Upper lobe of left lung (tissue), 6 donors: Measurements from ENCODE around the gene PRCP. TPM values are rescaled to one million over a fixed set of nuclear protein-coding genes. Genes with fewer than 3 reads are reported as not detected.

ENCODE experiments used
- ATAC-seq, 2 donors: fragments of 200-7000 bp; cut with Tn5 transposase; one replicate each; pipeline ENCODE4 v1.9.1; 2022; ENCODE audit warnings: mild to moderate bottlenecking in 2 of 2, moderate library complexity in 2 of 2; ENCODE audit not compliant: low FRiP score in 2 of 2
- DNase-seq, 2 donors: peaks; one replicate each; pipeline ENCODE4 v3.0.0-alpha.2; 2019 to 2020
- H3K27ac ChIP-seq, 4 donors: fragments of 200-600 bp; sonication (generic); one replicate each; pipeline ENCODE4 v1.5.1; 2016 to 2019
- H3K27me3 ChIP-seq, 4 donors: fragments of 200-600 bp; sonication (generic); one replicate each; pipeline ENCODE4 v1.5.1; 2017 to 2019
- H3K36me3 ChIP-seq, 4 donors: fragments of 200-600 bp; sonication (generic); one replicate each; pipeline ENCODE4 v1.5.1; 2016 to 2019
- H3K4me1 ChIP-seq, 4 donors: fragments of 200-600 bp; sonication (generic); one replicate each; pipeline ENCODE4 v1.5.1; 2018 to 2019
- H3K4me3 ChIP-seq, 4 donors: fragments of 200-600 bp; sonication (generic); one replicate each; pipeline ENCODE4 v1.5.1; 2017 to 2019; ENCODE audit warnings: mild to moderate bottlenecking in 2 of 4, moderate library complexity in 1 of 4
- H3K9me3 ChIP-seq, 4 donors: fragments of 200-600 bp; sonication (generic); one replicate each; pipeline ENCODE4 v1.5.1; 2018 to 2019
- CTCF ChIP-seq, 6 experiments: fragments of 450-650 bp in 4 of 6; fragments of 200-600 bp in 2 of 6; sonication (generic) in 2 of 6; IDR thresholded peaks; one replicate each; pipeline ENCODE4 v1.5.1; 2016 to 2019; ENCODE audit warnings: antibody characterized with exemption in 6 of 6
- EP300 ChIP-seq, 4 donors: sonication (generic); formaldehyde crosslinking; IDR thresholded peaks; one replicate each; pipeline ENCODE4 v1.5.1; 2017; ENCODE audit warnings: antibody characterized with exemption in 4 of 4, control low read depth in 2 of 4
- POLR2A ChIP-seq, 4 donors: fragments of 450-650 bp; IDR thresholded peaks; one replicate each; pipeline ENCODE4 v1.5.1; 2016 to 2017; ENCODE audit warnings: antibody characterized with exemption in 4 of 4, mild to moderate bottlenecking in 2 of 4
- POLR2AphosphoS5 ChIP-seq, 2 donors: sonication (generic); formaldehyde crosslinking; IDR thresholded peaks; one replicate each; pipeline ENCODE4 v1.5.1; 2017; ENCODE audit warnings: antibody characterized with exemption in 2 of 2
- WGBS, 2 donors: methylation state at CpG; one replicate each; pipeline ENCODE4 v1.1.5; 2017 to 2018; 5-methylcytosine and 5-hydroxymethylcytosine counted together
- total RNA-seq, 6 donors: library from RNA; depleted of rRNA in 4 of 6; stranded (reverse); fragments of >200 nt in 4 of 6; gene quantifications; one replicate each; pipeline versions ENCODE4 v1.1.0 to v1.2.1, GENCODE V29; 2016 to 2021
- donor health status: DM: no; HTN: no; CAD: no; lungs with moderate emphysema.
- donor health status: DM: no; HTN: yes; CAD: no; lungs with severe emphysema.

The PRCP gene
- total RNA-seq, 6 donors from 2014 or later = 11.5 to 84.5 (median 39.1) TPM

- Histone ChIP-seq H3K4me3 (no peak overlapping the region), H3K36me3 (no peaks in the 10 kb centered on the region), H3K27ac (no peak overlapping the region), H3K27me3 (no peaks in the 10 kb centered on the region), H3K9me3 (no peaks in the 10 kb centered on the region), H3K4me1 (no peaks in the 10 kb centered on the region)
- DNase-seq (no peak), ATAC-seq (no peak)
- no peak for TF ChIP-seq CTCF (IDR thresholded peaks at IDR 0.05)
- TF ChIP-seq POLR2AphosphoS5 (IDR thresholded peaks at IDR 0.05) = no peak
- no peak for TF ChIP-seq EP300 (IDR thresholded peaks at IDR 0.05)
- no peak for TF ChIP-seq POLR2A (IDR thresholded peaks at IDR 0.05)
- 79 to 88% methylated on average over 3 of the region's 3 CpGs for WGBS, 2 donors
These were observed 92.6 kb downstream of the PRCP start for GRCh38 chr11:82807646-82808045.

- DNase-seq (no peak), ATAC-seq (no peak)
- no peaks in the 10 kb centered on the region for H3K4me1 ChIP-seq
- H3K4me3 ChIP-seq = no peak overlapping the region
- H3K27ac ChIP-seq = no peak overlapping the region
- WGBS, 2 donors = 54 to 88% methylated on average over 1 of the region's 1 CpG
- no peaks in the 10 kb centered on the region for H3K9me3 ChIP-seq
- no peaks in the 10 kb centered on the region for H3K36me3 ChIP-seq
- TF ChIP-seq EP300 (IDR thresholded peaks at IDR 0.05) (no peak), POLR2A (IDR thresholded peaks at IDR 0.05) (no peak), CTCF (IDR thresholded peaks at IDR 0.05) (no peak), POLR2AphosphoS5 (IDR thresholded peaks at IDR 0.05) (no peak)
- H3K27me3 ChIP-seq = no peaks in the 10 kb centered on the region
These were observed 97.5 kb downstream of the PRCP start for GRCh38 chr11:82802710-82803109.

GRCh38 chr11:82796998-82797961 is 103.0 kb downstream of the PRCP start:
- H3K36me3 ChIP-seq = no peaks in the 10 kb centered on the region
- DNase-seq = no peak
- no peaks in the 10 kb centered on the region for H3K27me3 ChIP-seq
- H3K4me3 ChIP-seq = no peak overlapping the region
- peak in 1 of 2 donors; percentile 43 for ATAC-seq
- H3K4me1 ChIP-seq = no peaks in the 10 kb centered on the region
- H3K9me3 ChIP-seq = no peaks in the 10 kb centered on the region
- 55 to 75% methylated on average over 3 of the region's 3 CpGs for WGBS, 2 donors
- no peak overlapping the region for H3K27ac ChIP-seq
- TF ChIP-seq POLR2AphosphoS5 (IDR thresholded peaks at IDR 0.05) (no peak), EP300 (IDR thresholded peaks at IDR 0.05) (no peak)

GRCh38 chr11:82794490-82794889 is 105.7 kb downstream of the PRCP start:
- H3K9me3 ChIP-seq = no peaks in the 10 kb centered on the region
- no peaks in the 10 kb centered on the region for H3K4me1 ChIP-seq
- DNase-seq = no peak
- H3K27ac ChIP-seq = no peak overlapping the region
- no peaks in the 10 kb centered on the region for H3K27me3 ChIP-seq
- TF ChIP-seq POLR2AphosphoS5 (IDR thresholded peaks at IDR 0.05) (no peak), EP300 (IDR thresholded peaks at IDR 0.05) (no peak), CTCF (IDR thresholded peaks at IDR 0.05) (no peak)
- WGBS, 2 donors = 70 to 77% methylated on average over 3 of the region's 3 CpGs
- no peak overlapping the region for H3K4me3 ChIP-seq
- no peaks in the 10 kb centered on the region for H3K36me3 ChIP-seq
- no peak for ATAC-seq

GRCh38 chr11:82792822-82793569 is 107.2 kb downstream of the PRCP start:
- WGBS, 2 donors = 88 to 90% methylated on average over 6 of the region's 6 CpGs
- DNase-seq (no peak), ATAC-seq (no peak)
- TF ChIP-seq POLR2A (IDR thresholded peaks at IDR 0.05) (no peak), CTCF (IDR thresholded peaks at IDR 0.05) (no peak), EP300 (IDR thresholded peaks at IDR 0.05) (no peak), POLR2AphosphoS5 (IDR thresholded peaks at IDR 0.05) (no peak)
- H3K9me3 ChIP-seq = no peaks in the 10 kb centered on the region
- H3K4me3 ChIP-seq = no peak overlapping the region
- H3K27me3 ChIP-seq = no peaks in the 10 kb centered on the region
- no peaks in the 10 kb centered on the region for H3K36me3 ChIP-seq
- H3K4me1 ChIP-seq = no peaks in the 10 kb centered on the region
- no peak overlapping the region for H3K27ac ChIP-seq
